ENCODE data around the gene TNFRSF19.

TNFRSF19 gene

GRCh38 chr13:23683084-23683483 lies 112.9 kb downstream of the TNFRSF19 start:
- no peaks in the 10 kb centered on the region for H4K20me1 ChIP-seq (ENCODE audit: insufficient read depth, low read length)
- no peaks in the 10 kb centered on the region for H3K27me3 ChIP-seq (ENCODE audit: insufficient read depth, low read length)
- no peak overlapping the region for H3K27ac ChIP-seq (ENCODE audit: low read depth, low read length, poor library complexity, severe bottlenecking)
- H3K4me1 ChIP-seq (ENCODE audit: insufficient read depth, low read length, severe bottlenecking): no peaks in the 10 kb centered on the region
- H3K4me2 ChIP-seq (ENCODE audit: low read length): no peak overlapping the region
- H3K79me2 ChIP-seq (ENCODE audit: insufficient read depth, low read length): no peaks in the 10 kb centered on the region
- peaks cover 6% of the 10 kb centered on the region; the same call in 1 of the 2 replicates for H3K9me3 ChIP-seq (ENCODE audit: low read length)
- no peak overlapping the region for H3K4me3 ChIP-seq (ENCODE audit: low read depth, low read length, poor library complexity, severe bottlenecking)
- H3K36me3 ChIP-seq (ENCODE audit: insufficient read depth, low read length): no peaks in the 10 kb centered on the region
- no peak overlapping the region for H2AFZ ChIP-seq (ENCODE audit: low read length)
- no peaks in the 10 kb centered on the region for H3F3A ChIP-seq (ENCODE audit: insufficient read depth, low read length)
- no peak overlapping the region for H3K9ac ChIP-seq (ENCODE audit: low read length)
- no peak for TF ChIP-seq EZH2 (IDR thresholded peaks at IDR 0.05; ENCODE audit: borderline replicate concordance, low read length)
- no peak for TF ChIP-seq CTCF (IDR thresholded peaks at IDR 0.05; ENCODE audit: low read length)
- no peaks in the 10 kb centered on the region for H3K9me2 ChIP-seq (ENCODE audit: low read depth, low read length)

GRCh38 chr13:23684647-23685046 lies 114.4 kb downstream of the TNFRSF19 start:
- no peak for TF ChIP-seq CTCF (IDR thresholded peaks at IDR 0.05; ENCODE audit: low read length)
- peaks cover 6% of the 10 kb centered on the region; the same call in 1 of the 2 replicates for H3K9me3 ChIP-seq (ENCODE audit: low read length)
- H3K36me3 ChIP-seq (ENCODE audit: insufficient read depth, low read length): no peaks in the 10 kb centered on the region
- H3K27ac ChIP-seq (ENCODE audit: low read depth, low read length, poor library complexity, severe bottlenecking): no peak overlapping the region
- H4K20me1 ChIP-seq (ENCODE audit: insufficient read depth, low read length): no peaks in the 10 kb centered on the region
- no peaks in the 10 kb centered on the region for H3K27me3 ChIP-seq (ENCODE audit: insufficient read depth, low read length)
- no peak overlapping the region for H3K4me2 ChIP-seq (ENCODE audit: low read length)
- no peak overlapping the region for H2AFZ ChIP-seq (ENCODE audit: low read length)
- H3F3A ChIP-seq (ENCODE audit: insufficient read depth, low read length): no peaks in the 10 kb centered on the region
- H3K9me2 ChIP-seq (ENCODE audit: low read depth, low read length): no peaks in the 10 kb centered on the region
- H3K4me3 ChIP-seq (ENCODE audit: low read depth, low read length, poor library complexity, severe bottlenecking): no peak overlapping the region
- H3K9ac ChIP-seq (ENCODE audit: low read length): no peak overlapping the region
- H3K4me1 ChIP-seq (ENCODE audit: insufficient read depth, low read length, severe bottlenecking): no peaks in the 10 kb centered on the region
- H3K79me2 ChIP-seq (ENCODE audit: insufficient read depth, low read length): no peaks in the 10 kb centered on the region

GRCh38 chr13:23685416-23685815 lies 115.2 kb downstream of the TNFRSF19 start:
- H3K9ac ChIP-seq (ENCODE audit: low read length): no peak overlapping the region
- H2AFZ ChIP-seq (ENCODE audit: low read length): no peak overlapping the region
- H3K79me2 ChIP-seq (ENCODE audit: insufficient read depth, low read length): no peaks in the 10 kb centered on the region
- H3K27me3 ChIP-seq (ENCODE audit: insufficient read depth, low read length): no peaks in the 10 kb centered on the region
- H3K4me2 ChIP-seq (ENCODE audit: low read length): no peak overlapping the region
- H3K9me2 ChIP-seq (ENCODE audit: low read depth, low read length): no peaks in the 10 kb centered on the region
- no peaks in the 10 kb centered on the region for H3K36me3 ChIP-seq (ENCODE audit: insufficient read depth, low read length)
- TF ChIP-seq EZH2 (IDR thresholded peaks at IDR 0.05; ENCODE audit: borderline replicate concordance, low read length): no peak
- no peak for TF ChIP-seq CTCF (IDR thresholded peaks at IDR 0.05; ENCODE audit: low read length)
- H3K9me3 ChIP-seq (ENCODE audit: low read length): peaks cover 6% of the 10 kb centered on the region; the same call in 1 of the 2 replicates
- H3K4me3 ChIP-seq (ENCODE audit: low read depth, low read length, poor library complexity, severe bottlenecking): no peak overlapping the region
- no peak overlapping the region for H3K27ac ChIP-seq (ENCODE audit: low read depth, low read length, poor library complexity, severe bottlenecking)
- H4K20me1 ChIP-seq (ENCODE audit: insufficient read depth, low read length): no peaks in the 10 kb centered on the region
- no peaks in the 10 kb centered on the region for H3K4me1 ChIP-seq (ENCODE audit: insufficient read depth, low read length, severe bottlenecking)
- H3F3A ChIP-seq (ENCODE audit: insufficient read depth, low read length): no peaks in the 10 kb centered on the region
